HUES6 (cell line): ENCODE data around the gene C14orf93.

Experiments used
- H3K27ac ChIP-seq: 2 replicates; pipeline ENCODE4 v1.7.0; 2013; ENCODE audit warnings: low read depth, mild to moderate bottlenecking, low read length, inconsistent platforms
- H3K27me3 ChIP-seq: 2 replicates; pipeline ENCODE4 v1.6.1; 2013; ENCODE audit warnings: low read length; ENCODE audit not compliant: control insufficient read depth, insufficient read depth
- H3K36me3 ChIP-seq: 2 replicates; pipeline ENCODE4 v1.6.1; 2013; ENCODE audit warnings: low read length; ENCODE audit not compliant: control insufficient read depth, insufficient read depth
- H3K4me1 ChIP-seq: 2 replicates; pipeline ENCODE4 v1.6.1; 2013; ENCODE audit warnings: low read length; ENCODE audit not compliant: control insufficient read depth, insufficient read depth
- H3K4me3 ChIP-seq: 2 replicates; pipeline ENCODE4 v1.5.1; 2013; ENCODE audit warnings: low read depth, low read length
- H3K9ac ChIP-seq: one replicate; pipeline ENCODE4 v1.6.1; 2013; ENCODE audit warnings: mild to moderate bottlenecking, low read length
- H3K9me3 ChIP-seq: 2 replicates; pipeline ENCODE4 v1.6.1; 2013; ENCODE audit warnings: low read depth, low read length; ENCODE audit not compliant: control insufficient read depth, insufficient read depth

C14orf93 gene

GRCh38 chr14:23009939-23010726, at the start of gene C14orf93:
Gene C14orf93, minus strand, starts transcription at chr14:23010143. Its CDS starts 11,120 bp downstream, at chr14:22999023.
- Histone ChIP-seq H3K4me3 (peak within 1 kb of the TSS; percentile 58), H3K36me3 (no peaks in the 10 kb centered on the region), H3K9ac (peak within 1 kb of the TSS; percentile 62), H3K4me1 (peaks cover 15% of the 10 kb centered on the region), H3K27me3 (no peaks in the 10 kb centered on the region), H3K27ac (no peak within 1 kb of the TSS), H3K9me3 (no peaks in the 10 kb centered on the region)

- Histone ChIP-seq H3K27ac (no peak overlapping the region), H3K27me3 (peaks cover 4% of the 10 kb centered on the region; the same call in 1 of the 2 replicates), H3K36me3 (peaks cover 55% of the 10 kb centered on the region)
These were observed 48.9 kb upstream of the C14orf93 start for GRCh38 chr14:23058654-23059504.

GRCh38 chr14:23057757-23058653, 48.1 kb upstream of the C14orf93 start:
- peak overlapping the region; percentile 64; the same call in 1 of the 2 replicates for H3K27ac ChIP-seq
- peaks cover 49% of the 10 kb centered on the region for H3K36me3 ChIP-seq
- peak overlapping the region; percentile 77 for H3K9ac ChIP-seq
- H3K4me3 ChIP-seq: peak overlapping the region; percentile 72
- H3K4me1 ChIP-seq: peaks cover 22% of the 10 kb centered on the region
- H3K27me3 ChIP-seq: peaks cover 4% of the 10 kb centered on the region; the same call in 1 of the 2 replicates
- H3K9me3 ChIP-seq: no peaks in the 10 kb centered on the region

More at GRCh38 chr14:23058654-23059504, 48.9 kb upstream of the C14orf93 start:
- no peak overlapping the region for H3K4me3 ChIP-seq
- no peaks in the 10 kb centered on the region for H3K9me3 ChIP-seq
- no peak overlapping the region for H3K9ac ChIP-seq
- H3K4me1 ChIP-seq: peaks cover 22% of the 10 kb centered on the region

- Histone ChIP-seq H3K9ac (peak within 1 kb of the TSS; percentile 77), H3K27me3 (peaks cover 4% of the 10 kb centered on the region; the same call in 1 of the 2 replicates), H3K4me3 (peak within 1 kb of the TSS; percentile 72), H3K27ac (peak within 1 kb of the TSS; percentile 64; the same call in 1 of the 2 replicates), H3K36me3 (peaks cover 44% of the 10 kb centered on the region), H3K9me3 (no peaks in the 10 kb centered on the region), H3K4me1 (peaks cover 20% of the 10 kb centered on the region)
These were observed 47.2 kb upstream of the C14orf93 start, which contains the start of gene CDH24 for GRCh38 chr14:23056956-23057756. Gene CDH24, minus strand, starts transcription at chr14:23057520. Its CDS starts 1,787 bp downstream, at chr14:23055733.

- H3K4me3 ChIP-seq: peak overlapping the region; percentile 72
- peak overlapping the region; percentile 53 for H3K9ac ChIP-seq
- no peaks in the 10 kb centered on the region for H3K9me3 ChIP-seq
- peaks cover 4% of the 10 kb centered on the region; the same call in 1 of the 2 replicates for H3K27me3 ChIP-seq
- H3K36me3 ChIP-seq: peaks cover 42% of the 10 kb centered on the region
- peaks cover 19% of the 10 kb centered on the region for H3K4me1 ChIP-seq
- no peak overlapping the region for H3K27ac ChIP-seq
These were observed 46.4 kb upstream of the C14orf93 start for GRCh38 chr14:23056145-23056955.

GRCh38 chr14:23055621-23056144, 45.7 kb upstream of the C14orf93 start:
- Histone ChIP-seq H3K27ac (no peak overlapping the region), H3K4me1 (peaks cover 19% of the 10 kb centered on the region), H3K9me3 (no peaks in the 10 kb centered on the region), H3K36me3 (peaks cover 35% of the 10 kb centered on the region), H3K27me3 (peaks cover 4% of the 10 kb centered on the region; the same call in 1 of the 2 replicates), H3K9ac (no peak overlapping the region), H3K4me3 (peak overlapping the region; percentile 72; the same call in 1 of the 2 replicates)

GRCh38 chr14:23055147-23055550, 45.2 kb upstream of the C14orf93 start:
- Histone ChIP-seq H3K9me3 (no peaks in the 10 kb centered on the region), H3K36me3 (peaks cover 31% of the 10 kb centered on the region), H3K4me1 (peaks cover 19% of the 10 kb centered on the region), H3K9ac (no peak overlapping the region), H3K27ac (no peak overlapping the region), H3K27me3 (peaks cover 4% of the 10 kb centered on the region; the same call in 1 of the 2 replicates), H3K4me3 (no peak overlapping the region)

- no peaks in the 10 kb centered on the region for H3K9me3 ChIP-seq
- no peak overlapping the region for H3K27ac ChIP-seq
- H3K27me3 ChIP-seq: peaks cover 4% of the 10 kb centered on the region; the same call in 1 of the 2 replicates
- H3K36me3 ChIP-seq: peaks cover 32% of the 10 kb centered on the region
- no peak overlapping the region for H3K9ac ChIP-seq
- H3K4me1 ChIP-seq: peaks cover 19% of the 10 kb centered on the region
- no peak overlapping the region for H3K4me3 ChIP-seq
These were observed 44.3 kb upstream of the C14orf93 start for GRCh38 chr14:23054000-23054811.
